ENCODE measurements around the gene THAP6.

DNA sequence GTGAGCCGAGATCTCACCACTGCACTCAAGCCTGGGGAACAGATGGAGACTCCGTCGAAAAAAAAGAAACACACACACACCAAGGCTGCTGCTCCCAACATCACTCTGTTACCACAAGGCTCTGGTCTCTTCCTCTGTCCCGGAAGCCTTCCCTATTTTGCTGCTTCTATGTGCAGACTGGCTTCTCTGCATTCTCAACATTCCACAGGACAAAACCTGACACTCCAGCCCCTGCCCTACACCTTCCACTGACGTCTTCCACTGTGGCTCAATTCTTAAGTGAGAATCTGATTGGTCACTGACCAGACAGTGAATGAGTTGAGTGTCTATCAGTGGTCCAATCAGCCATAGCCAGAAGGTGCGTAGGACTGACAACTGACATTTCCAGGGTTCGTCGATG lies 47.5 kb downstream of the THAP6 start:
- TF ChIP-seq, protein P1, sequence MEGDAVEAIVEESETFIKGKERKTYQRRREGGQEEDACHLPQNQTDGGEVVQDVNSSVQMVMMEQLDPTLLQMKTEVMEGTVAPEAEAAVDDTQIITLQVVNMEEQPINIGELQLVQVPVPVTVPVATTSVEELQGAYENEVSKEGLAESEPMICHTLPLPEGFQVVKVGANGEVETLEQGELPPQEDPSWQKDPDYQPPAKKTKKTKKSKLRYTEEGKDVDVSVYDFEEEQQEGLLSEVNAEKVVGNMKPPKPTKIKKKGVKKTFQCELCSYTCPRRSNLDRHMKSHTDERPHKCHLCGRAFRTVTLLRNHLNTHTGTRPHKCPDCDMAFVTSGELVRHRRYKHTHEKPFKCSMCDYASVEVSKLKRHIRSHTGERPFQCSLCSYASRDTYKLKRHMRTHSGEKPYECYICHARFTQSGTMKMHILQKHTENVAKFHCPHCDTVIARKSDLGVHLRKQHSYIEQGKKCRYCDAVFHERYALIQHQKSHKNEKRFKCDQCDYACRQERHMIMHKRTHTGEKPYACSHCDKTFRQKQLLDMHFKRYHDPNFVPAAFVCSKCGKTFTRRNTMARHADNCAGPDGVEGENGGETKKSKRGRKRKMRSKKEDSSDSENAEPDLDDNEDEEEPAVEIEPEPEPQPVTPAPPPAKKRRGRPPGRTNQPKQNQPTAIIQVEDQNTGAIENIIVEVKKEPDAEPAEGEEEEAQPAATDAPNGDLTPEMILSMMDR (IDR thresholded peaks at IDR 0.05; ENCODE audit: low read depth, low read length, missing input control) = no peak
- TF ChIP-seq EGR1 (IDR thresholded peaks at IDR 0.05; ENCODE audit: low read depth in 2 of 2) = no peak
